Vagina (tissue), 2 donors: Measurements from ENCODE around the gene NCKAP1.

Experiments used
- CTCF ChIP-seq, 3 experiments: fragments of 450-650 bp in 2 of 3; fragments of 200-600 bp in 1 of 3; sonication (generic) in 1 of 3; IDR thresholded peaks; one replicate each; pipeline ENCODE4 v1.5.1; 2017 to 2019; ENCODE audit warnings: antibody characterized with exemption in 3 of 3, mild to moderate bottlenecking in 2 of 3, moderate library complexity in 2 of 3
- POLR2A ChIP-seq, 2 donors: fragments of 450-650 bp; IDR thresholded peaks; one replicate each; pipeline ENCODE4 v1.6.1; 2017; ENCODE audit warnings: antibody characterized with exemption in 2 of 2, mild to moderate bottlenecking in 2 of 2, moderate library complexity in 2 of 2
- POLR2AphosphoS5 ChIP-seq, 2 donors: sonication (generic); formaldehyde crosslinking; IDR thresholded peaks; one replicate each; pipeline ENCODE4 v1.9.0; 2017; ENCODE audit warnings: antibody characterized with exemption in 2 of 2, mild to moderate bottlenecking in 2 of 2, low read depth in 1 of 2; ENCODE audit not compliant: insufficient read depth in 1 of 2

GRCh38 chr2:182866461-182867406 is 171.5 kb downstream of the NCKAP1 start, which contains the start of gene FRZB:
- TF ChIP-seq POLR2AphosphoS5 (IDR thresholded peaks at IDR 0.05; ENCODE audit: insufficient read depth in 1 of 2, low read depth in 1 of 2) (peak in 1 of 2 donors; percentile 70), CTCF (IDR thresholded peaks at IDR 0.05) (no peak), POLR2A (IDR thresholded peaks at IDR 0.05) (no peak)
